SK-N-SH (cell line): ENCODE data around the gene TANGO6. TPM values are rescaled to one million over a fixed set of nuclear protein-coding genes. Genes with fewer than 3 reads are reported as not detected.
A peak's percentile ranks its signal among the peaks of the same experiment; 100 is the strongest.

Experiments
- CTCF ChIA-PET: fragments of 300-600, 350-600 bp; formaldehyde crosslinking; extraction: SDS; loops from one replicate; lab custom pipeline; 2021; lab: Yijun Ruan, JAX
- POLR2A ChIA-PET: fragments of 350-600 bp; sonication (Branson Sonifier 250); formaldehyde crosslinking; extraction: SDS; loops from one replicate; lab custom pipeline; 2020; ENCODE audit warnings: antibody characterized with exemption, inconsistent platforms; lab: Yijun Ruan, JAX
- DNase-seq: peaks from one replicate; pipeline ENCODE4 v3.0.0; 2012
- H2AFZ ChIP-seq: fragments of 200-600 bp; sonication (generic); 2 replicates; pipeline ENCODE4 v1.8.1; 2016; ENCODE audit warnings: antibody characterized with exemption, mild to moderate bottlenecking, low read depth
- H3F3A ChIP-seq: fragments of 200-600 bp; sonication (generic); replicated peaks from 2 replicates; pipeline ENCODE3; 2016; ENCODE audit warnings: antibody characterized with exemption, mild to moderate bottlenecking; ENCODE audit not compliant: insufficient read depth
- H3K27ac ChIP-seq, 2 experiments: fragments of 200-500 bp in 1 of 2; fragments of 200-600 bp in 1 of 2; sonication (Bioruptor generic) in 1 of 2; sonication (generic), shearing (Covaris generic) in 1 of 2; 2 replicates each; pipeline versions ENCODE4 v1.5.1 to v1.6.1; 2014 to 2016; ENCODE audit warnings: low read depth in 2 of 2, inconsistent platforms in 1 of 2, low read length in 1 of 2, mild to moderate bottlenecking in 1 of 2, mixed read lengths in 1 of 2
- H3K27me3 ChIP-seq: fragments of 200-600 bp; sonication (generic), shearing (Covaris generic); 2 replicates; pipeline ENCODE4 v1.6.1; 2016; ENCODE audit warnings: mixed run types; ENCODE audit not compliant: insufficient read depth
- H3K36me3 ChIP-seq, 2 experiments: fragments of 200-500 bp in 1 of 2; fragments of 200-600 bp in 1 of 2; sonication (Bioruptor generic) in 1 of 2; sonication (generic) in 1 of 2; replicated peaks in 1 of 2; 2 replicates each; pipeline versions ENCODE3 to v1.5.1; 2014 to 2016; ENCODE audit warnings: low read length in 1 of 2, mild to moderate bottlenecking in 1 of 2; ENCODE audit not compliant: insufficient read depth in 2 of 2, control insufficient read depth in 1 of 2
- H3K4me1 ChIP-seq, 2 experiments: fragments of 200-500 bp in 1 of 2; fragments of 200-600 bp in 1 of 2; sonication (Bioruptor generic) in 1 of 2; sonication (generic), shearing (Covaris generic) in 1 of 2; 2 replicates each; pipeline versions ENCODE4 v1.5.1 to v1.6.1; 2014 to 2016; ENCODE audit warnings: low read depth in 1 of 2, low read length in 1 of 2, mixed run types in 1 of 2; ENCODE audit not compliant: insufficient read depth in 2 of 2, control insufficient read depth in 1 of 2
- H3K4me2 ChIP-seq: fragments of 200-600 bp; sonication (generic), shearing (Covaris generic); 2 replicates; pipeline ENCODE4 v1.6.1; 2017; ENCODE audit warnings: mixed run types
- H3K4me3 ChIP-seq, 2 experiments: fragments of 200-500 bp in 1 of 2; fragments of 200-600 bp in 1 of 2; sonication (Bioruptor generic) in 1 of 2; sonication (generic), shearing (Covaris generic) in 1 of 2; 2 replicates each; pipeline versions ENCODE4 v1.5.1 to v1.8.1; 2014 to 2016; ENCODE audit warnings: low read depth in 2 of 2, inconsistent platforms in 1 of 2, low read length in 1 of 2, mild to moderate bottlenecking in 1 of 2, mixed read lengths in 1 of 2, moderate library complexity in 1 of 2
- H3K79me2 ChIP-seq: fragments of 200-600 bp; sonication (generic); 2 replicates; pipeline ENCODE4 v1.8.1; 2017; ENCODE audit warnings: mild to moderate bottlenecking; ENCODE audit not compliant: insufficient read depth
- H3K9ac ChIP-seq: fragments of 200-600 bp; sonication (generic); 2 replicates; pipeline ENCODE4 v1.6.1; 2017; ENCODE audit warnings: mixed run types
- H3K9me2 ChIP-seq: fragments of 200-600 bp; sonication (generic); 2 replicates; pipeline ENCODE4 v1.6.1; 2017; ENCODE audit warnings: mixed run types
- H3K9me3 ChIP-seq: fragments of 200-600 bp; sonication (generic); 2 replicates; pipeline ENCODE4 v1.6.1; 2017; ENCODE audit warnings: mixed run types, mild to moderate bottlenecking, moderate library complexity
- H4K20me1 ChIP-seq: fragments of 200-600 bp; sonication (generic); 2 replicates; pipeline ENCODE4 v1.6.1; 2017; ENCODE audit warnings: mild to moderate bottlenecking, mixed run types; ENCODE audit not compliant: insufficient read depth
- ELF1 ChIP-seq: IDR thresholded peaks from 2 replicates; pipeline ENCODE4 v1.4.0; 2012
- EP300 ChIP-seq, 2 experiments: IDR thresholded peaks; 2 replicates each; pipeline versions ENCODE4 v1.4.0 to v1.6.1; 2012; ENCODE audit warnings: borderline replicate concordance in 1 of 2, low read depth in 1 of 2, low read length in 1 of 2
- FOXJ3 ChIP-seq: sonication (generic); formaldehyde crosslinking; IDR thresholded peaks from 2 replicates; pipeline ENCODE4 v1.5.1; 2020; ENCODE audit warnings: mild to moderate bottlenecking, missing genetic modification reagents
- GABPA ChIP-seq: IDR thresholded peaks from 2 replicates; pipeline ENCODE4 v1.4.0; 2012; ENCODE audit warnings: low read depth, mild to moderate bottlenecking
- GATA2 ChIP-seq: sonication (generic); formaldehyde crosslinking; IDR thresholded peaks from 2 replicates; pipeline ENCODE4 v1.5.0; 2020; ENCODE audit warnings: mild to moderate bottlenecking, missing genetic modification reagents
- IRF3 ChIP-seq: fragments of 150-350 bp; IDR thresholded peaks from 2 replicates; pipeline ENCODE4 v1.6.1; 2016; ENCODE audit warnings: mild to moderate bottlenecking, low read depth, low read length
- JUND ChIP-seq: IDR thresholded peaks from 2 replicates; pipeline ENCODE4 v1.4.0; 2012
- MEF2A ChIP-seq: IDR thresholded peaks from 2 replicates; pipeline ENCODE4 v1.4.0; 2012; ENCODE audit warnings: low read depth, borderline replicate concordance
- NFIC ChIP-seq: IDR thresholded peaks from 2 replicates; pipeline ENCODE4 v1.4.0; 2012; ENCODE audit warnings: borderline replicate concordance
- NRF1 ChIP-seq: IDR thresholded peaks from 2 replicates; pipeline ENCODE4 v1.6.1; 2012; ENCODE audit warnings: low read depth, mild to moderate bottlenecking, low read length
- PBX3 ChIP-seq: IDR thresholded peaks from 2 replicates; pipeline ENCODE4; 2012
- POLR2AphosphoS5 ChIP-seq: IDR thresholded peaks from 2 replicates; pipeline ENCODE4 v1.6.1; 2012; ENCODE audit warnings: low read depth, low read length
- RCOR1 ChIP-seq: fragments of 150-350 bp; IDR thresholded peaks from 2 replicates; pipeline ENCODE4 v1.6.1; 2017; ENCODE audit warnings: antibody characterized with exemption, low read length
- REST ChIP-seq: IDR thresholded peaks from 2 replicates; pipeline ENCODE4 v1.6.1; 2012; ENCODE audit warnings: mild to moderate bottlenecking, low read depth, low read length, moderate library complexity
- RFX5 ChIP-seq: IDR thresholded peaks from 2 replicates; pipeline ENCODE4 v1.6.1; 2012; ENCODE audit warnings: mild to moderate bottlenecking, improper control_type of control experiment, low read length
- TAF1 ChIP-seq: IDR thresholded peaks from 2 replicates; pipeline ENCODE4 v1.6.1; 2012; ENCODE audit warnings: low read depth, mild to moderate bottlenecking, low read length, moderate library complexity, borderline replicate concordance
- TCF12 ChIP-seq: IDR thresholded peaks from 2 replicates; pipeline ENCODE4 v1.4.0; 2012
- USF2 ChIP-seq: fragments of 150-350 bp; IDR thresholded peaks from 2 replicates; pipeline ENCODE4 v1.6.1; 2017; ENCODE audit warnings: antibody characterized with exemption, low read length, low read depth, borderline replicate concordance
- YY1 ChIP-seq: IDR thresholded peaks from 2 replicates; pipeline ENCODE4 v1.4.0; 2012; ENCODE audit warnings: low read depth, mild to moderate bottlenecking
- ZBTB33 ChIP-seq: IDR thresholded peaks from 2 replicates; pipeline ENCODE4 v1.4.0; 2012; ENCODE audit warnings: low read depth, borderline replicate concordance
- WGBS: methylation state at CpG from one replicate; pipeline ENCODE4 v1.1.6; 2017; ENCODE audit warnings: low lambda C conversion rate; 5-methylcytosine and 5-hydroxymethylcytosine counted together
- polyA plus RNA-seq, 3 experiments: library from polyadenylated mRNA; depleted of rRNA; stranded (reverse); fragments of >200 nt; gene quantifications; 2 replicates each; pipeline ENCODE4 v1.2.3, GENCODE V29; 2012

Gene TANGO6
- polyA plus RNA-seq, 1 of the 3 experiments (the other 2 are of a cell fraction) = 5.5 TPM

GRCh38 chr16:68902969-68903345, 59.6 kb downstream of the TANGO6 start:
- H3K9me2 ChIP-seq = no peaks in the 10 kb centered on the region
- no peaks in the 10 kb centered on the region for H4K20me1 ChIP-seq
- peaks cover 7% of the 10 kb centered on the region for H3F3A ChIP-seq
- H3K27ac ChIP-seq = 0 out of 4 replicates have a peak overlapping the region, but pooled peaks of 1 of the 2 experiments have one; percentile 17
- no peaks in the 10 kb centered on the region for H3K79me2 ChIP-seq
- no peak overlapping the region for H3K4me2 ChIP-seq
- H3K4me3 ChIP-seq = no peak overlapping the region
- no peak overlapping the region for H3K9ac ChIP-seq
- no peak for DNase-seq
- no peaks in the 10 kb centered on the region for H3K27me3 ChIP-seq
- H3K36me3 ChIP-seq = no peaks in the 10 kb centered on the region
- no peak overlapping the region for H2AFZ ChIP-seq
- no peaks in the 10 kb centered on the region for H3K9me3 ChIP-seq
- no peak for TF ChIP-seq TCF12
- TF ChIP-seq ZBTB33 = no peak
- TF ChIP-seq YY1 = no peak
- no peak for TF ChIP-seq REST
- TF ChIP-seq GABPA = no peak
- TF ChIP-seq RFX5 = no peak
- no peak for TF ChIP-seq FOXJ3 (CRISPR knock-in tag)
- no peak for TF ChIP-seq IRF3
- TF ChIP-seq ELF1 = no peak
- 91% methylated on average over 2 of the region's 2 CpGs for WGBS
- peaks cover 2 to 9% of the 10 kb centered on the region in 2 experiments for H3K4me1 ChIP-seq
- ChIA-PET CTCF (interaction anchor here (0.8 to 6.8 kb wide), 24 partner anchors 9 to 382 kb away, joined by 3 to 91 read pairs (median 5); partner anchors contain the start of genes CHTF8, HAS3 and UTP4), POLR2A (interaction anchor here (0.8 kb wide), 1 partner anchor 187 kb away, joined by 4 read pairs; no protein-coding TSS in a partner anchor)

- Histone ChIP-seq H3K27me3 (no peaks in the 10 kb centered on the region), H3K4me1 (peaks cover 2 to 6% of the 10 kb centered on the region in 2 experiments), H3K9me3 (no peaks in the 10 kb centered on the region), H3K79me2 (no peaks in the 10 kb centered on the region), H4K20me1 (no peaks in the 10 kb centered on the region), H3K27ac (no peak overlapping the region), H2AFZ (no peak overlapping the region), H3F3A (peaks cover 4% of the 10 kb centered on the region), H3K4me3 (no peak overlapping the region), H3K9me2 (no peaks in the 10 kb centered on the region), H3K9ac (no peak overlapping the region), H3K36me3 (peaks cover 2 to 6% of the 10 kb centered on the region in 2 experiments), H3K4me2 (no peak overlapping the region)
- TF ChIP-seq MEF2A (no peak), PBX3 (no peak), JUND (no peak), EP300 (IDR thresholded peaks at IDR 0.05; ENCODE audit: borderline replicate concordance in 1 of 2, low read depth in 1 of 2, low read length in 1 of 2) (no peak), FOXJ3 (CRISPR knock-in tag) (no peak), GATA2 (CRISPR knock-in tag) (no peak), POLR2AphosphoS5 (no peak), NRF1 (no peak), USF2 (no peak), RCOR1 (no peak), NFIC (no peak), TAF1 (no peak)
- DNase-seq = no peak
- CTCF ChIA-PET = no interaction called here
- 96% methylated on average over 3 of the region's 3 CpGs for WGBS
- POLR2A ChIA-PET = no interaction called here
These were observed 64.0 kb downstream of the TANGO6 start for GRCh38 chr16:68907297-68907696.
